ENCODE results near the gene ADGRD2. TPM values are rescaled to one million over a fixed set of nuclear protein-coding genes. Genes with fewer than 3 reads are reported as not detected.

ADGRD2 gene
- total and polyA plus RNA-seq, 2 of the 13 experiments (the other 11 are each of a cell fraction or from before 2014, with no cell fraction given): not detected

DNA sequence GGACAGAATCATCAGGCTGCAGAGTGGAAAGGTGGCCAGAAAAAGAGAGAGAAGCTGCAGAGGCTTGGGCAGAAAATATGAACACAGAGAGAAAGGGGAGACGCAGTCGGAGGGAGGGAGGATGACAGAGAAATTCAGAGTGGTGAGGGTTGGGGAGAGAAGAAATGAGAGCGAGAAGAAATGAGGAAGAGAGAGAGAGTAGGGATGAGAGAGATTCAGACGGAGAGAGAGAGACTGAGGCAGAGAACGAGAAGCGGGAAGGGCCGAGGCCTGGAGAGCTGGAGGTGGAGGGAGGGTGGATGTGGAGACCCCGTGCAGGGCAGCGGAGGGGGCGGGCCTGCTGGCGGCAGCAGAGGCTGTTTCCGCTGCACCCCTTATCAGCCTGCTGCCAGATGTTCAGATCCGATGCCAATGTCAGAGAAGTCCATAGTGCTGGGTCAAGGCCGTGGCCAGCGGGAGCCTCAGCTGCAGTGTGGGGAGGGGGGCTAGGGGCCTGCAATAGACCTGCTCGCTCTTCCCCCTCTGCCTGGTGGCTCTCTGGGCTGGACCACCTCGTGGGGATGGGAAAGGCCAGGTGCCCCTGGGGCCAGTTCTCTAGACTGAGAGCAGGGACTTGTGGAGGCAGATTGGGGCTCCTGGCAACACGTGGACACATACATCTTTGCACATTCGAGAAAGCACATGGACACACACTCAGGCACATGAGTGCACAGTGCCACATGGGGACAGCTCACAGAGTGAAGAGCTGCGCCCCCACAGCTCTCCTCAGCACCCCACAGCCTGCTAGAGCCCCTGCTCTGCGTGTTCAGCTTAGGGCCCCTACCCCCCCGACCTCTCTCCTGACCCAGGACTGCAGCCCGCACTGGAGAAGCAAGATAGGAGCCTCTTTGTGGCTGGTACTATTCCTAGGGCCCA is 61.9 kb downstream of the ADGRD2 start (continued):
- TF ChIP-seq ZNF674 (CRISPR knock-in tag; IDR thresholded peaks at IDR 0.05; ENCODE audit: low read depth): no peak
- no peak for TF ChIP-seq TMF1 (CRISPR knock-in tag; IDR thresholded peaks at IDR 0.05; ENCODE audit: low read depth)
- TF ChIP-seq SIN3B (IDR thresholded peaks at IDR 0.05; ENCODE audit: low read length): no peak
- TF ChIP-seq ZBTB14 (CRISPR knock-in tag; IDR thresholded peaks at IDR 0.05): no peak
- no peak for TF ChIP-seq KMT2A (CRISPR knock-in tag; IDR thresholded peaks at IDR 0.05)
- TF ChIP-seq KLF16 (CRISPR knock-in tag; IDR thresholded peaks at IDR 0.05): 0 out of 4 replicates have a peak, but pooled peaks of 1 of the 2 experiments have one; percentile 18
- TF ChIP-seq FOXC1 (CRISPR knock-in tag; IDR thresholded peaks at IDR 0.05; ENCODE audit: borderline replicate concordance): no peak; the same call in 1 of the 2 replicates
- 0 out of 2 replicates have a peak, but pooled peaks have one; percentile 37 for TF ChIP-seq ZKSCAN5 (CRISPR knock-in tag; IDR thresholded peaks at IDR 0.05)
- no peak for TF ChIP-seq ATF7 (IDR thresholded peaks at IDR 0.05)
- no peak for TF ChIP-seq ATF7 (CRISPR knock-in tag; IDR thresholded peaks at IDR 0.05)
- TF ChIP-seq ZNF484 (CRISPR knock-in tag; IDR thresholded peaks at IDR 0.05; ENCODE audit: borderline replicate concordance, low read depth): no peak
- no peak for TF ChIP-seq ZNF572 (CRISPR knock-in tag; IDR thresholded peaks at IDR 0.05)
- TF ChIP-seq GABPA (IDR thresholded peaks at IDR 0.05; ENCODE audit: low read depth, low read length): no peak
- TF ChIP-seq GABPA (CRISPR knock-in tag; IDR thresholded peaks at IDR 0.05; ENCODE audit: low read depth): peak; percentile 71
- TF ChIP-seq CHCHD3 (CRISPR knock-in tag; IDR thresholded peaks at IDR 0.05): no peak
- TF ChIP-seq ZNF597 (CRISPR knock-in tag; IDR thresholded peaks at IDR 0.05): no peak
- no peak for TF ChIP-seq ZNF546 (CRISPR knock-in tag; conservative IDR thresholded peaks at IDR 0.05)
- TF ChIP-seq ZBTB26 (CRISPR knock-in tag; IDR thresholded peaks at IDR 0.05; ENCODE audit: borderline replicate concordance): peak; percentile 16; the same call in 1 of the 2 replicates
- no peak; the same call in 1 of the 2 replicates for TF ChIP-seq TIGD3 (CRISPR knock-in tag; IDR thresholded peaks at IDR 0.05; ENCODE audit: borderline replicate concordance)
- no peak for TF ChIP-seq SMYD3 (CRISPR knock-in tag; IDR thresholded peaks at IDR 0.05)
- peak; percentile 94 for TF ChIP-seq HNF4A (CRISPR knock-in tag; IDR thresholded peaks at IDR 0.05)
- TF ChIP-seq ATF4 (CRISPR knock-in tag; IDR thresholded peaks at IDR 0.05): no peak
- TF ChIP-seq ZSCAN30 (CRISPR knock-in tag; IDR thresholded peaks at IDR 0.05): no peak
- no peak for TF ChIP-seq TOPORS (CRISPR knock-in tag; IDR thresholded peaks at IDR 0.05)
- no peak for TF ChIP-seq HCFC1 (IDR thresholded peaks at IDR 0.05; ENCODE audit: low read depth, low read length)

Data from HepG2 (cell line).